Peyer's patch (tissue), 4 donors: ENCODE measurements around the gene NLRC3. TPM values are rescaled to one million over a fixed set of nuclear protein-coding genes. Genes with fewer than 3 reads are reported as not detected.

Experiments used
- DNase-seq, 3 donors: peaks; one replicate each; pipeline ENCODE4 v3.0.0-alpha.2; 2017 to 2019
- H3K27ac ChIP-seq, 4 donors: fragments of 200-600 bp; sonication (generic); one replicate each; pipeline ENCODE4 v1.5.1; 2016 to 2019
- H3K27me3 ChIP-seq, 2 donors: fragments of 200-600 bp; sonication (generic); one replicate each; pipeline ENCODE4 v1.5.1; 2019
- H3K36me3 ChIP-seq, 3 donors: fragments of 200-600 bp; sonication (generic); one replicate each; pipeline ENCODE4 v1.5.1; 2016 to 2019
- H3K4me1 ChIP-seq, 4 donors: fragments of 200-600 bp; sonication (generic); one replicate each; pipeline ENCODE4 v1.5.1; 2016 to 2019
- H3K4me3 ChIP-seq, 4 donors: fragments of 200-600 bp; sonication (generic); 1 replicate in 3 of 4; 2 replicates in 1 of 4; pipeline ENCODE4 v1.5.1; 2016 to 2019; ENCODE audit warnings: mild to moderate bottlenecking in 1 of 4
- H3K9me3 ChIP-seq, 4 donors: fragments of 200-600 bp; sonication (generic); one replicate each; pipeline ENCODE4 v1.5.1; 2016 to 2019; ENCODE audit warnings: mild to moderate bottlenecking in 1 of 4
- POLR2A ChIP-seq, 2 donors: fragments of 450-650 bp; IDR thresholded peaks; one replicate each; pipeline ENCODE4 v1.5.1; 2017; ENCODE audit warnings: antibody characterized with exemption in 2 of 2, mild to moderate bottlenecking in 2 of 2, moderate library complexity in 2 of 2
- total RNA-seq, 4 donors: library from RNA; depleted of rRNA; stranded (reverse); fragments of >200 nt; gene quantifications; one replicate each; pipeline ENCODE4 v1.1.0, GENCODE V29; 2016
- TF ChIP-seq, protein P1 (sequence below), 6 experiments: fragments of 450-650 bp in 4 of 6; fragments of 200-600 bp in 2 of 6; sonication (generic) in 1 of 6; IDR thresholded peaks; one replicate each; pipeline ENCODE4 v1.5.1; 2017 to 2019; ENCODE audit warnings: antibody characterized with exemption in 6 of 6, mild to moderate bottlenecking in 3 of 6, moderate library complexity in 1 of 6

The NLRC3 gene
- total RNA-seq, 4 donors from 2014 or later, result 4.4 to 32.2 (median 7.3) TPM

DNA sequence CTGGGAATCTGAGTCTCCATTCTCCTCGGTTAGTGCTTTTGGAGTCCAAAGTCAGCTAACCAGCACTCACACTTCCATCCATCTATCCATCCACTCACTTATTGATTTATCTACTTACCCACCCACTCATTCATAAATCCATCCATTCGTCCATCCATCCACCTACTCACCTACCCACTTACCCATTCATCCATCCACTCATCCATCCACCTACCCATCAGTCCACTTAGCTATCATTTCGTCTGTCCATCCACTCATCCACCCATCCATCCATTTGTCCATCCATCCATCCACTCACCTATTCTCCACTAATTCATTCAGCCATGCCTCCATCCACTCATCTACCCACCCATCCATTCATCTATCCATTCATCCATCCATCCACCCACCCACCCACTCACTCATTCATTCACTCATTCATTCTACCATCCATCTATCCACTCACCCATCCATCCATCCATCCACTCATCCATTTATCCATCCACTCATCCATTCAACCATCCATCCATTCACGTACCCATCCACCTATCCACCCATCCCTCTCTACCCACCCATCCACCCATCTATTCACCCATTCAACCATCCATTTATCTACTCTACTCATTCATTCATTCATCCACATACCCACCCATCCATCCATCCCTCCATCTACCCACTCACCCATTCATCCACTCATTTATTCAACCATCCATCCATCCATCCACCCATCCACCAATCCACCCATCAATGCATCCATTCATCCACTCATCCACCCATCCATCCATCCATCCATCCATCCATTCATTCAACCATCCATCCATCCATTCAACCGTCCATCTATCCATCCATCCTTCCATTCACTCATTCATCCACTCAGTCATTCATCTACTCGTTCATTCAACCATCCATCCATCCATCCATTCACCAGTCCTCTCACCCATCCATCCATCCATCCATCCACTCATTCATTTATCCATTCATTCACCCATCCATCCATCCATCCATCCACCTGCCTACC is 26.1 kb downstream of the NLRC3 start:
- no peak for DNase-seq
- H3K27ac ChIP-seq, result no peak overlapping the region
- H3K36me3 ChIP-seq, result no peaks in the 10 kb centered on the region
- H3K4me3 ChIP-seq, result no peak overlapping the region
- H3K4me1 ChIP-seq, result no peaks in the 10 kb centered on the region
- TF ChIP-seq, protein P1, sequence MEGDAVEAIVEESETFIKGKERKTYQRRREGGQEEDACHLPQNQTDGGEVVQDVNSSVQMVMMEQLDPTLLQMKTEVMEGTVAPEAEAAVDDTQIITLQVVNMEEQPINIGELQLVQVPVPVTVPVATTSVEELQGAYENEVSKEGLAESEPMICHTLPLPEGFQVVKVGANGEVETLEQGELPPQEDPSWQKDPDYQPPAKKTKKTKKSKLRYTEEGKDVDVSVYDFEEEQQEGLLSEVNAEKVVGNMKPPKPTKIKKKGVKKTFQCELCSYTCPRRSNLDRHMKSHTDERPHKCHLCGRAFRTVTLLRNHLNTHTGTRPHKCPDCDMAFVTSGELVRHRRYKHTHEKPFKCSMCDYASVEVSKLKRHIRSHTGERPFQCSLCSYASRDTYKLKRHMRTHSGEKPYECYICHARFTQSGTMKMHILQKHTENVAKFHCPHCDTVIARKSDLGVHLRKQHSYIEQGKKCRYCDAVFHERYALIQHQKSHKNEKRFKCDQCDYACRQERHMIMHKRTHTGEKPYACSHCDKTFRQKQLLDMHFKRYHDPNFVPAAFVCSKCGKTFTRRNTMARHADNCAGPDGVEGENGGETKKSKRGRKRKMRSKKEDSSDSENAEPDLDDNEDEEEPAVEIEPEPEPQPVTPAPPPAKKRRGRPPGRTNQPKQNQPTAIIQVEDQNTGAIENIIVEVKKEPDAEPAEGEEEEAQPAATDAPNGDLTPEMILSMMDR (IDR thresholded peaks at IDR 0.05), result no peak
- no peak for TF ChIP-seq POLR2A (IDR thresholded peaks at IDR 0.05)
- no peaks in the 10 kb centered on the region for H3K27me3 ChIP-seq
- H3K9me3 ChIP-seq, result no peaks in the 10 kb centered on the region

DNA sequence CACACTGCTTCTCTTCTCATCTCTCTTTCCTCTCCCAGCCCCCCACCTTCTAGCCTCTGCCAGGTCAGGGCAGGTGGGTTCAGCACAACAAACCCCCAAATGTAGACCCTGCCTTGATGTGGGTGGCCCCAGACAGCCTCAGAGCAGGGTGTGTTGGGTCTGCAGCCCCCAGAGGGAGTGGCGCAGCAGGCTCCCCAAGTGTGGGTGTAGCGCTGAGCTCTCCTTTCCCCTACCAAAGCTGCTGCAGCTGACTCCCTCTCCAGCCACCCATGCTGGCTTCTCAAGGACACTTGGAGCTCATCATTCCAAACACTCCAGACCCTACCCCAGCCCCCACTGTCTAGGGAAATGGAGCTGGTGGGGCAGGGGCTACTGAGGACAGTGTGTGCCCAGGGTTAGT is 27.3 kb downstream of the NLRC3 start:
- no peaks in the 10 kb centered on the region for H3K4me1 ChIP-seq
- TF ChIP-seq POLR2A (IDR thresholded peaks at IDR 0.05), result no peak
- TF ChIP-seq, protein P1 (IDR thresholded peaks at IDR 0.05), result no peak
- H3K27me3 ChIP-seq, result no peaks in the 10 kb centered on the region
- DNase-seq, result no peak
- H3K4me3 ChIP-seq, result no peak overlapping the region
- no peak overlapping the region for H3K27ac ChIP-seq
- no peaks in the 10 kb centered on the region for H3K9me3 ChIP-seq
- H3K36me3 ChIP-seq, result no peaks in the 10 kb centered on the region

DNA sequence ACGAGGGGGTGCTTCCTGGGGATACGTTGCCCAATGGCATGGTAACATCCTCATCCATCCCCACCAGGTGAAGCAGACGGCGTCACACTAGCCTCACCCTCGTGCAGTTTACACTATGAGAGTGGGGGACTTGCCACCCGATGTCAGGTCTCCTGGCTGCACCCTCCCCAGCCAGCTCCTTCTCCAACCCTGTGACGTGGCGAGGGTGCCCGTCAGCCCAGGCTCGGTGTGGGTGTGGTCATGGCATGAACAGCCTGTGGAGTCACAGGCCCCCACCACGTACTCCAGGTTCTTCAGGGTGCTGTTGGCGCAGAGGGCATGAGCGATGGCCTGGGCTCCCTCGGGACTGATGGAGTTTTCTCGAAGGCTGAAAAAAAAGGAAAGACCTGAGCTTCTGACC is 28.3 kb downstream of the NLRC3 start:
- H3K4me1 ChIP-seq, result no peaks in the 10 kb centered on the region
- H3K9me3 ChIP-seq, result no peaks in the 10 kb centered on the region
- H3K27me3 ChIP-seq, result no peaks in the 10 kb centered on the region
- TF ChIP-seq, protein P1 (IDR thresholded peaks at IDR 0.05), result no peak
- no peak for TF ChIP-seq POLR2A (IDR thresholded peaks at IDR 0.05)
- H3K4me3 ChIP-seq, result no peak overlapping the region
- H3K27ac ChIP-seq, result no peak overlapping the region
- no peaks in the 10 kb centered on the region for H3K36me3 ChIP-seq
- DNase-seq, result no peak

DNA sequence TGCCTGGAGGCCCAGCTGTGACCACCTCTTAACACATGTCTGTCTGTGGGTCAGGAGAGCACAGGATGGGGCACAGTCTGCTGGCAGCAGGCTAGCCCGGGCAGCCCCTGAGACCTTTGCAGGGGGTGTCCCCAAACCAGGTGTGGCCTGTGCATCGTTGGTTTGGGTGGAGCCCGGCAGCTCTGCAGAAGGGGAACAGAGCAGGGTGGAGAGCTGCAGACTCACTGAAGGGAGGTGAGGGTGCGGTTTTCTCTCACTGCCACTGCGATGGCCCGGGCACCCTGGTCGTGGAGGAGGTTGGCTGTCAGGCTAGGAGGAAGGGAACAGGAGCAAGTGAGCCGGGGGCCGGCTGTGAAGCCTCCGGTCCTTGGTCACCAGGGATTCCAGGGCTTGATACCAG is 28.8 kb downstream of the NLRC3 start:
- TF ChIP-seq, protein P1 (IDR thresholded peaks at IDR 0.05), result no peak
- TF ChIP-seq POLR2A (IDR thresholded peaks at IDR 0.05), result no peak
- DNase-seq, result peak in 2 of 3 donors; percentile 20 to 54
- no peak overlapping the region for H3K27ac ChIP-seq

DNA sequence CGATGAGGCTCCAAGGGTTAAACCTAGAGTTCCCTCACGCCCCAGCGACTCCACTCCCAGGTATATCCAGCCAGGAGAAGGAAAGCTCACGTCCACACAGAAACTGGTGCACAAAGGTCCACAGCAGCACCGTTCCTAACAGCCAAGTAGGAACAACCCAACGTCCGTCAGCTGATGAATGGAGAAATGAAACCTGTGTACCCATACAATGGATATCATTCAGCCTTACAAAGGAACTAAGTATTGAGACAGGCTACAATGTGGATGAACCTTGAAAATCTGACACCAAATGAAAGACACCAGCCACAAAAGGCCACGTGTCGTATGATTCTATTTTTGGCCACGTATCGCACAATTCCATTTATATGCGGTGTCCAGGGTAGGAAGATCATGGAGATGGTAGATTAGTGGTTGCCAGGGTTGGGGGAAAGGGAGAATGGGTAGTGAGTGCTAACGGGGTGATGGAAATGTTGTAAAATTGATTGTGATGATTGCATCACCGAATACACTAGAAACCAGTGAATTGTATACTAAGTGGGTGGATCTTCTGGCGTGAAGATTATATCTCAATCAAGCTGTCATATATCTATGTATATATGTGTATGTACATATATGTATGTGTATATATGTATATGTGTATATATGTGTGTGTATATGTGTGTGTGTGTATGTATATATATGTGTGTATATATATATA is 30.1 kb downstream of the NLRC3 start:
- no peaks in the 10 kb centered on the region for H3K36me3 ChIP-seq
- no peaks in the 10 kb centered on the region for H3K27me3 ChIP-seq
- H3K4me3 ChIP-seq, result no peak overlapping the region
- no peak for DNase-seq
- no peaks in the 10 kb centered on the region for H3K4me1 ChIP-seq
- H3K27ac ChIP-seq, result no peak overlapping the region
- H3K9me3 ChIP-seq, result no peaks in the 10 kb centered on the region
- no peak for TF ChIP-seq POLR2A (IDR thresholded peaks at IDR 0.05)
- TF ChIP-seq, protein P1 (IDR thresholded peaks at IDR 0.05), result no peak

More for the DNA sequence above, 28.8 kb downstream of the NLRC3 start:
- no peaks in the 10 kb centered on the region for H3K4me1 ChIP-seq
- no peaks in the 10 kb centered on the region for H3K36me3 ChIP-seq
- H3K27me3 ChIP-seq, result no peaks in the 10 kb centered on the region
- no peaks in the 10 kb centered on the region for H3K9me3 ChIP-seq
- H3K4me3 ChIP-seq, result no peak overlapping the region
